GM12878 (cell line): ENCODE data around the gene TESK1.

Experiments used
- NFXL1 ChIP-seq: fragments of 450-650 bp; IDR thresholded peaks from 2 replicates; pipeline ENCODE4 v1.6.1; 2017; ENCODE audit warnings: antibody characterized with exemption, mild to moderate bottlenecking, borderline replicate concordance
- PBX3 ChIP-seq: IDR thresholded peaks from 2 replicates; pipeline ENCODE4 v1.6.1; 2011; ENCODE audit warnings: mild to moderate bottlenecking, low read depth, low read length, moderate library complexity; ENCODE audit not compliant: insufficient replicate concordance
- POLR2A ChIP-seq: IDR thresholded peaks from 2 replicates; pipeline ENCODE4 v1.6.1; 2011; ENCODE audit warnings: low read depth, mild to moderate bottlenecking, low read length
- RELB ChIP-seq: fragments of 450-650 bp; IDR thresholded peaks from 2 replicates; pipeline ENCODE4 v1.6.1; 2017; ENCODE audit warnings: low read depth, mild to moderate bottlenecking, moderate library complexity

- no peak for TF ChIP-seq RELB
- TF ChIP-seq PBX3: no peak
- TF ChIP-seq POLR2A: no peak
- TF ChIP-seq NFXL1: no peak
These were observed 41.9 kb upstream of the TESK1 start for GRCh38 chr9:35562895-35563780.
